MM.1S (cell line): ENCODE results near the gene KCNQ5.

Source experiments
- DNase-seq: peaks from one replicate; pipeline ENCODE4 v3.0.0-alpha.2; 2015
- H2AFZ ChIP-seq: fragments of 300-600 bp; sonication (generic); 2 replicates; pipeline ENCODE4 v1.6.0; 2016; ENCODE audit warnings: antibody characterized with exemption, low read length
- H3F3A ChIP-seq: fragments of 300-600 bp; sonication (generic); 2 replicates; pipeline ENCODE4 v1.6.1; 2016; ENCODE audit warnings: mild to moderate bottlenecking, antibody characterized with exemption, low read length, moderate library complexity, mixed read lengths; ENCODE audit not compliant: insufficient read depth
- H3K27ac ChIP-seq: fragments of 300-600 bp; sonication (generic); 2 replicates; pipeline ENCODE4 v1.5.1; 2016; ENCODE audit warnings: mild to moderate bottlenecking, low read length
- H3K27me3 ChIP-seq: fragments of 300-600 bp; sonication (generic); replicated peaks from 2 replicates; pipeline ENCODE4 v1.6.0; 2016; ENCODE audit warnings: low read length; ENCODE audit not compliant: insufficient read depth
- H3K36me3 ChIP-seq: fragments of 300-600 bp; sonication (generic); replicated peaks from 2 replicates; pipeline ENCODE4 v1.6.1; 2016; ENCODE audit warnings: mild to moderate bottlenecking, low read length, mixed read lengths; ENCODE audit not compliant: insufficient read depth
- H3K4me1 ChIP-seq: fragments of 300-600 bp; sonication (generic); 2 replicates; pipeline ENCODE4 v1.6.1; 2016; ENCODE audit warnings: low read length, mixed read lengths
- H3K4me2 ChIP-seq: fragments of 300-600 bp; sonication (generic); 2 replicates; pipeline ENCODE4 v1.6.0; 2016; ENCODE audit warnings: low read depth, low read length
- H3K4me3 ChIP-seq: fragments of 300-600 bp; sonication (generic); 2 replicates; pipeline ENCODE4 v1.5.1; 2016; ENCODE audit warnings: low read length, mixed read lengths
- H3K79me2 ChIP-seq: fragments of 300-600 bp; sonication (generic); 2 replicates; pipeline ENCODE4 v1.6.1; 2016; ENCODE audit warnings: mixed run types, low read length, mixed read lengths
- H3K9ac ChIP-seq: fragments of 300-600 bp; sonication (generic); 2 replicates; pipeline ENCODE4 v1.6.1; 2016; ENCODE audit warnings: low read length, mixed read lengths
- H3K9me2 ChIP-seq: fragments of 300-600 bp; sonication (generic); replicated peaks from 2 replicates; pipeline ENCODE4 v1.6.1; 2016; ENCODE audit warnings: mild to moderate bottlenecking, low read length, mixed read lengths; ENCODE audit not compliant: insufficient read depth
- H3K9me3 ChIP-seq: fragments of 300-600 bp; sonication (generic); replicated peaks from 2 replicates; pipeline ENCODE4 v1.6.1; 2016; ENCODE audit warnings: mild to moderate bottlenecking, low read length, mixed read lengths; ENCODE audit not compliant: insufficient read depth
- H4K20me1 ChIP-seq: fragments of 300-600 bp; sonication (generic); 2 replicates; pipeline ENCODE4 v1.6.1; 2016; ENCODE audit warnings: mild to moderate bottlenecking, low read length, moderate library complexity, mixed read lengths; ENCODE audit not compliant: insufficient read depth
- EZH2 ChIP-seq: fragments of 300-600 bp; sonication (generic); optimal IDR thresholded peaks from 2 replicates; pipeline ENCODE3; 2017; ENCODE audit warnings: low read depth, mild to moderate bottlenecking, antibody characterized with exemption, low read length, mixed read lengths
- EZH2phosphoT487 ChIP-seq: fragments of 300-600 bp; sonication (generic); IDR thresholded peaks from 2 replicates; pipeline ENCODE4 v1.6.1; 2018; ENCODE audit warnings: antibody characterized with exemption, low read length
- TF ChIP-seq, protein P1 (sequence below): fragments of 300-600 bp; sonication (generic); IDR thresholded peaks from 2 replicates; pipeline ENCODE4 v1.5.1; 2016; ENCODE audit warnings: antibody characterized with exemption, low read length, mixed read lengths

KCNQ5 gene

DNA sequence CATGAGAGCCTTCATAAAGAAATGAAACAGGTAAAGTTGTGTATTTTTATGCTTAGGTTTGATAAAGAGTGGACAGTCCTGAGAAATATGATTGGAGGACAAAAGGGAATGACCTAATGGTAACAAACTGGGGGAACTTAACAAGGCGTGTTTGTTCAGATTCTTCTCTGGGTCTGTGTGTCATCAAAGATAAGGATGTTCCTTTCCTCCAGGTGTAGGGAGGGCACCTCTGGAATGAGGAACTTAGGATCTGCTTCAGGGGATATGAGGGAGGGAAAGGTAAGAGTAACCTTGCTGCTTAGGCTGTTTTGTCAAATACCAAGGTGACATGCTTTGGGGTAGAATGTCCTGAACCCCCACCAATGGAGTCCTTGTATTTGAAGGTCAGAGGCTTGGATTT, 291.9 kb downstream of the KCNQ5 start:
- Histone ChIP-seq H3K27ac (no peak overlapping the region), H3F3A (no peaks in the 10 kb centered on the region), H3K9ac (no peak overlapping the region), H3K36me3 (no peaks in the 10 kb centered on the region), H3K9me2 (no peaks in the 10 kb centered on the region), H3K4me3 (no peak overlapping the region), H4K20me1 (no peaks in the 10 kb centered on the region), H2AFZ (no peak overlapping the region), H3K9me3 (no peaks in the 10 kb centered on the region), H3K4me2 (no peak overlapping the region), H3K79me2 (no peaks in the 10 kb centered on the region), H3K4me1 (no peaks in the 10 kb centered on the region), H3K27me3 (no peaks in the 10 kb centered on the region)
- TF ChIP-seq, protein P1, sequence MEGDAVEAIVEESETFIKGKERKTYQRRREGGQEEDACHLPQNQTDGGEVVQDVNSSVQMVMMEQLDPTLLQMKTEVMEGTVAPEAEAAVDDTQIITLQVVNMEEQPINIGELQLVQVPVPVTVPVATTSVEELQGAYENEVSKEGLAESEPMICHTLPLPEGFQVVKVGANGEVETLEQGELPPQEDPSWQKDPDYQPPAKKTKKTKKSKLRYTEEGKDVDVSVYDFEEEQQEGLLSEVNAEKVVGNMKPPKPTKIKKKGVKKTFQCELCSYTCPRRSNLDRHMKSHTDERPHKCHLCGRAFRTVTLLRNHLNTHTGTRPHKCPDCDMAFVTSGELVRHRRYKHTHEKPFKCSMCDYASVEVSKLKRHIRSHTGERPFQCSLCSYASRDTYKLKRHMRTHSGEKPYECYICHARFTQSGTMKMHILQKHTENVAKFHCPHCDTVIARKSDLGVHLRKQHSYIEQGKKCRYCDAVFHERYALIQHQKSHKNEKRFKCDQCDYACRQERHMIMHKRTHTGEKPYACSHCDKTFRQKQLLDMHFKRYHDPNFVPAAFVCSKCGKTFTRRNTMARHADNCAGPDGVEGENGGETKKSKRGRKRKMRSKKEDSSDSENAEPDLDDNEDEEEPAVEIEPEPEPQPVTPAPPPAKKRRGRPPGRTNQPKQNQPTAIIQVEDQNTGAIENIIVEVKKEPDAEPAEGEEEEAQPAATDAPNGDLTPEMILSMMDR = no peak
- no peak for TF ChIP-seq EZH2
- no peak for TF ChIP-seq EZH2phosphoT487
- DNase-seq = no peak

DNA sequence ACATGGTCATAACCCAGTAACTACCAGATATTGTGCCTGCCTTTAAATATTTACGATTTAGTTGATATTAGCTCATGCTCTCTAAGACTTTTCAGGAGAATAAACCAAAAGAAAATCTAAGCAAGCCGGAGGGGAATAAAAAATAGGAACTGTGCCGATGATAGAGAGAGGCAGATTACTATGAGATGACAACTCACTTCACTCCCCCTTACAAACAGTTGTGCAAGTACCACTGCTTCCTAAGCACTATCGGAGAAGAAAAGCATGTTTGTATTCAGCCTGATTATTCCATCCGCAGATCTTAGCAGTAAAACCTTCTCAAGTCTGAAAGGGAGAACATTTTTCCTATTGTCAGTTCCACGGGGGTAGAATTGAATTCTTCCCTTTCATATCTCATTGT, 294.4 kb downstream of the KCNQ5 start:
- Histone ChIP-seq H3K9me3 (no peaks in the 10 kb centered on the region), H3F3A (no peaks in the 10 kb centered on the region), H4K20me1 (no peaks in the 10 kb centered on the region), H2AFZ (no peak overlapping the region), H3K9ac (no peak overlapping the region), H3K27me3 (no peaks in the 10 kb centered on the region), H3K36me3 (no peaks in the 10 kb centered on the region), H3K4me3 (no peak overlapping the region), H3K79me2 (no peaks in the 10 kb centered on the region), H3K4me2 (no peak overlapping the region), H3K4me1 (no peaks in the 10 kb centered on the region), H3K9me2 (no peaks in the 10 kb centered on the region), H3K27ac (no peak overlapping the region)
- DNase-seq = no peak
- no peak for TF ChIP-seq EZH2

DNA sequence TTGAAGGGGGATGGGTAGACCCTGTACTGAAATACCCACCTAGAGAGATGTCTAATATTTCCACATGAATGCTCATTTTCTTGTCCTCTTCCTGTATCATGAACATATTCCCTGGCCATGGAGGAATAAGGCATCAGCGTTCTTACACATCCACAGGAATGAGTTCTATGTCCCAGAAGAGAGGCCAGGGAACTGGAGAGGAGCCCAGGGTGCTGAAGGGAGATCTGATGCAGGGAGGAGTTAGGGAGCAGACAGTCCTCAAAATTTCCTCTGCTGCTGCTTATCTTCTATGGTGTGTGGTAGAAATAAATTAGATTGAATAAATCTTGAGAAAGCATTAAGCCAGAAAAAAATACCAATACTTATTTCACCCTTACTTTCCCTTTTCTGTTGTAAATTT, 295.0 kb downstream of the KCNQ5 start:
- Histone ChIP-seq H3F3A (no peaks in the 10 kb centered on the region), H3K9me3 (no peaks in the 10 kb centered on the region), H3K27ac (no peak overlapping the region), H3K9me2 (no peaks in the 10 kb centered on the region), H3K79me2 (no peaks in the 10 kb centered on the region), H3K27me3 (no peaks in the 10 kb centered on the region), H4K20me1 (no peaks in the 10 kb centered on the region), H3K36me3 (no peaks in the 10 kb centered on the region), H3K9ac (no peak overlapping the region), H3K4me3 (no peak overlapping the region), H3K4me1 (no peaks in the 10 kb centered on the region), H3K4me2 (no peak overlapping the region), H2AFZ (no peak overlapping the region)
- TF ChIP-seq, protein P1 = no peak
- no peak for TF ChIP-seq EZH2phosphoT487
- no peak for DNase-seq

DNA sequence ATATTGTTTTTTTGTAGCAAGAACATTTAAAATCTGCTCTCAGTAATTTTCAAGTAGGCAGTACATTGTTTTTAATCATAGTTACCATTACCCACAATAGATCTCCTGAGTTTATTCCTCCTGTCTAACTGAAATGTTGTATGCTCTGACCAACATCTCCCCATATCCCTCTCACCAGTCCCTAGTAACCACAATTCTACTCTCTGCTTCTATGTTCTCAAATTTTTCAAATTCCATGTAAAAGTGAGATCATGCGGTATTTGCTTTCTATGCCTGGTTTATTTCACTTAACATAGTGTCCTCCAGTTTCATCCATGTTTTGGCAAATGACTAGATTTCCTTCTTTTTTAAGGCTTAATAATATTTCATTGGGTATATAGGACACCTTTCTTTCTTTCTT, 300.5 kb downstream of the KCNQ5 start:
- DNase-seq = no peak
- no peak overlapping the region for H3K4me3 ChIP-seq

More for the DNA sequence above, 300.5 kb downstream of the KCNQ5 start:
- TF ChIP-seq EZH2phosphoT487 = no peak
- no peak for TF ChIP-seq EZH2
- TF ChIP-seq, protein P1 = no peak
- Histone ChIP-seq H3K9ac (no peak overlapping the region), H2AFZ (no peak overlapping the region), H3K36me3 (no peaks in the 10 kb centered on the region), H3K4me1 (no peaks in the 10 kb centered on the region), H3K4me2 (no peak overlapping the region), H3K9me2 (no peaks in the 10 kb centered on the region), H3K9me3 (no peaks in the 10 kb centered on the region), H4K20me1 (no peaks in the 10 kb centered on the region), H3K79me2 (no peaks in the 10 kb centered on the region), H3F3A (no peaks in the 10 kb centered on the region), H3K27me3 (no peaks in the 10 kb centered on the region), H3K27ac (no peak overlapping the region)
